H1 (cell line): ENCODE data around the gene CRELD1. TPM values are rescaled to one million over a fixed set of nuclear protein-coding genes. Genes with fewer than 3 reads are reported as not detected.
A peak's percentile ranks its signal among the peaks of the same experiment; 100 is the strongest.

Source experiments
- CEBPB ChIP-seq: IDR thresholded peaks from 2 replicates; pipeline ENCODE4 v1.6.1; 2012; ENCODE audit warnings: low read depth, low read length
- CHD2 ChIP-seq: IDR thresholded peaks from 2 replicates; pipeline ENCODE4 v1.6.1; 2012; ENCODE audit warnings: low read length, improper control_type of control experiment
- CTBP2 ChIP-seq: IDR thresholded peaks from 2 replicates; pipeline ENCODE4 v1.7.0; 2011; ENCODE audit warnings: borderline replicate concordance, mild to moderate bottlenecking, moderate library complexity, mixed read lengths, low read length; ENCODE audit not compliant: insufficient read depth, insufficient read length
- EP300 ChIP-seq, 2 experiments: IDR thresholded peaks; 1 replicate in 1 of 2; 2 replicates in 1 of 2; pipeline ENCODE4 v1.6.1; 2011 to 2012; ENCODE audit warnings: low read depth in 2 of 2, low read length in 2 of 2, mild to moderate bottlenecking in 2 of 2, borderline replicate concordance in 1 of 2, inconsistent platforms in 1 of 2, moderate library complexity in 1 of 2
- GTF2F1 ChIP-seq: IDR thresholded peaks from 2 replicates; pipeline ENCODE4 v1.6.1; 2012; ENCODE audit warnings: low read depth, low read length, improper control_type of control experiment, borderline replicate concordance
- JUN ChIP-seq: IDR thresholded peaks from 2 replicates; pipeline ENCODE4 v1.6.1; 2011; ENCODE audit warnings: low read depth, mild to moderate bottlenecking, improper control_type of control experiment, low read length
- KDM1A ChIP-seq: fragments of 200-600, 300-600 bp; sonication (generic); IDR thresholded peaks from 2 replicates; pipeline ENCODE4 v1.7.1; 2016; ENCODE audit warnings: mild to moderate bottlenecking, low read length, borderline replicate concordance
- KDM4A ChIP-seq: IDR thresholded peaks from one replicate; pipeline ENCODE4 v1.7.1; 2012; ENCODE audit warnings: low read depth, mild to moderate bottlenecking, moderate library complexity, low read length, inconsistent platforms; ENCODE audit not compliant: severe bottlenecking
- MAFK ChIP-seq: IDR thresholded peaks from 2 replicates; pipeline ENCODE4 v1.6.1; 2012; ENCODE audit warnings: low read depth, mild to moderate bottlenecking, improper control_type of control experiment, low read length
- POU5F1 ChIP-seq: IDR thresholded peaks from 2 replicates; pipeline ENCODE4 v1.6.1; 2011; ENCODE audit warnings: low read depth, mild to moderate bottlenecking, low read length, moderate library complexity
- SAP30 ChIP-seq: fragments of 300-600 bp; sonication (generic); IDR thresholded peaks from 2 replicates; pipeline ENCODE4 v1.7.1; 2012; ENCODE audit warnings: low read length, moderate library complexity, mild to moderate bottlenecking, inconsistent platforms; ENCODE audit not compliant: insufficient read depth, insufficient replicate concordance
- SIN3A ChIP-seq, 2 experiments: IDR thresholded peaks in 1 of 2; conservative IDR thresholded peaks in 1 of 2; 2 replicates each; pipeline ENCODE4 v1.6.1; 2011 to 2012; ENCODE audit warnings: low read length in 2 of 2, improper control_type of control experiment in 1 of 2, low read depth in 1 of 2, mild to moderate bottlenecking in 1 of 2
- SIRT6 ChIP-seq: IDR thresholded peaks from one replicate; pipeline ENCODE4 v1.7.1; 2012; ENCODE audit warnings: low read length, inconsistent platforms
- SIX5 ChIP-seq: IDR thresholded peaks from 2 replicates; pipeline ENCODE4 v1.6.1; 2011; ENCODE audit warnings: mild to moderate bottlenecking, low read depth, low read length
- SP4 ChIP-seq: IDR thresholded peaks from 2 replicates; pipeline ENCODE4 v1.6.1; 2012; ENCODE audit warnings: low read length, inconsistent platforms
- YY1 ChIP-seq: IDR thresholded peaks from 2 replicates; pipeline ENCODE4 v1.6.1; 2011; ENCODE audit warnings: low read depth, mild to moderate bottlenecking, low read length
- polyA plus RNA-seq, 7 experiments: library from polyadenylated mRNA; depleted of rRNA in 3 of 7; stranded (reverse) in 5 of 7; unstranded in 2 of 7; fragments of >200 nt in 5 of 7; fragments of 200-250 nt in 2 of 7; gene quantifications; 1 replicate in 5 of 7; 2 replicates in 1 of 7; 4 replicates in 1 of 7; pipeline versions ENCODE4 v1.2.1 to v1.2.3, GENCODE V29; 2011 to 2013; ENCODE audit warnings: missing spikeins in 2 of 7, mixed read lengths in 2 of 7
- total RNA-seq: library from RNA; stranded (reverse); fragmentation: NEBNext Ultra II Directional; extraction: Animal tissue kit (Norgen Biotek cat#: 25700); gene quantifications from 2 replicates; pipeline ENCODE4 v1.2.1, GENCODE V29; 2021
- TF ChIP-seq, protein P1 (sequence below): IDR thresholded peaks from 2 replicates; pipeline ENCODE4 v1.6.1; 2012; ENCODE audit warnings: inconsistent platforms
- TF ChIP-seq, protein P2 (sequence below), 3 experiments: IDR thresholded peaks; 1 replicate in 2 of 3; 2 replicates in 1 of 3; pipeline versions ENCODE4 v1.5.1 to v1.6.1; 2011; ENCODE audit warnings: low read length in 3 of 3, mild to moderate bottlenecking in 3 of 3, inconsistent platforms in 2 of 3, low read depth in 1 of 3, moderate library complexity in 1 of 3; ENCODE audit not compliant: insufficient read depth in 1 of 3; ENCODE audit errors: control extremely low read depth in 1 of 3
- TF ChIP-seq, protein P3 (sequence below): IDR thresholded peaks from 2 replicates; pipeline ENCODE4 v1.6.1; 2012; ENCODE audit warnings: inconsistent platforms
- TF ChIP-seq, protein P4 (sequence below): IDR thresholded peaks from 2 replicates; pipeline ENCODE4 v1.6.1; 2011; ENCODE audit warnings: low read depth, mild to moderate bottlenecking, low read length; ENCODE audit not compliant: insufficient read depth

The CRELD1 gene
- total and polyA plus RNA-seq, 2 of the 8 experiments (the other 6 are each of a cell fraction or from before 2014, with no cell fraction given): 12.9 to 15.1 TPM

DNA sequence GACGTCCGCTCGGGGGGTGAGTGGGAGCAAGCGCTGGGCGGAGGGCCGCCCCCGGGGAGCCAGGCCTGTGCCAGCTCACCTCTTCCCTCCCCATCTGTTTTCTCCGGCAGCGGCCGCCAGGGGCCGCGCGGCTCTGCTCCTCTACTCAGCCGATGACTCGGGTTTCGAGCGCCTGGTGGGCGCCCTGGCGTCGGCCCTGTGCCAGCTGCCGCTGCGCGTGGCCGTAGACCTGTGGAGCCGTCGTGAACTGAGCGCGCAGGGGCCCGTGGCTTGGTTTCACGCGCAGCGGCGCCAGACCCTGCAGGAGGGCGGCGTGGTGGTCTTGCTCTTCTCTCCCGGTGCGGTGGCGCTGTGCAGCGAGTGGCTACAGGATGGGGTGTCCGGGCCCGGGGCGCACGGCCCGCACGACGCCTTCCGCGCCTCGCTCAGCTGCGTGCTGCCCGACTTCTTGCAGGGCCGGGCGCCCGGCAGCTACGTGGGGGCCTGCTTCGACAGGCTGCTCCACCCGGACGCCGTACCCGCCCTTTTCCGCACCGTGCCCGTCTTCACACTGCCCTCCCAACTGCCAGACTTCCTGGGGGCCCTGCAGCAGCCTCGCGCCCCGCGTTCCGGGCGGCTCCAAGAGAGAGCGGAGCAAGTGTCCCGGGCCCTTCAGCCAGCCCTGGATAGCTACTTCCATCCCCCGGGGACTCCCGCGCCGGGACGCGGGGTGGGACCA, 632 bp upstream of the CRELD1 start (continued):
- TF ChIP-seq, protein P1, sequence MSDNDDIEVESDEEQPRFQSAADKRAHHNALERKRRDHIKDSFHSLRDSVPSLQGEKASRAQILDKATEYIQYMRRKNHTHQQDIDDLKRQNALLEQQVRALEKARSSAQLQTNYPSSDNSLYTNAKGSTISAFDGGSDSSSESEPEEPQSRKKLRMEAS: peak; percentile 82
- TF ChIP-seq POU5F1: no peak
- TF ChIP-seq KDM4A: peak; percentile 83
- no peak for TF ChIP-seq EP300 (IDR thresholded peaks at IDR 0.05; ENCODE audit: borderline replicate concordance in 1 of 2, low read depth in 2 of 2, low read length in 2 of 2)
- no peak for TF ChIP-seq MAFK
- TF ChIP-seq SIX5: no peak
- TF ChIP-seq, protein P2, sequence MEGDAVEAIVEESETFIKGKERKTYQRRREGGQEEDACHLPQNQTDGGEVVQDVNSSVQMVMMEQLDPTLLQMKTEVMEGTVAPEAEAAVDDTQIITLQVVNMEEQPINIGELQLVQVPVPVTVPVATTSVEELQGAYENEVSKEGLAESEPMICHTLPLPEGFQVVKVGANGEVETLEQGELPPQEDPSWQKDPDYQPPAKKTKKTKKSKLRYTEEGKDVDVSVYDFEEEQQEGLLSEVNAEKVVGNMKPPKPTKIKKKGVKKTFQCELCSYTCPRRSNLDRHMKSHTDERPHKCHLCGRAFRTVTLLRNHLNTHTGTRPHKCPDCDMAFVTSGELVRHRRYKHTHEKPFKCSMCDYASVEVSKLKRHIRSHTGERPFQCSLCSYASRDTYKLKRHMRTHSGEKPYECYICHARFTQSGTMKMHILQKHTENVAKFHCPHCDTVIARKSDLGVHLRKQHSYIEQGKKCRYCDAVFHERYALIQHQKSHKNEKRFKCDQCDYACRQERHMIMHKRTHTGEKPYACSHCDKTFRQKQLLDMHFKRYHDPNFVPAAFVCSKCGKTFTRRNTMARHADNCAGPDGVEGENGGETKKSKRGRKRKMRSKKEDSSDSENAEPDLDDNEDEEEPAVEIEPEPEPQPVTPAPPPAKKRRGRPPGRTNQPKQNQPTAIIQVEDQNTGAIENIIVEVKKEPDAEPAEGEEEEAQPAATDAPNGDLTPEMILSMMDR (IDR thresholded peaks at IDR 0.05; ENCODE audit: control extremely low read depth in 1 of 3, insufficient read depth in 1 of 3, low read depth in 1 of 3, low read length in 3 of 3): peak; percentile 67 to 72 (median 68)
- no peak for TF ChIP-seq SIRT6
- no peak for TF ChIP-seq CTBP2
- 0 out of 2 replicates have a peak, but pooled peaks have one; percentile 41 for TF ChIP-seq GTF2F1
- no peak for TF ChIP-seq YY1
- TF ChIP-seq, protein P3, sequence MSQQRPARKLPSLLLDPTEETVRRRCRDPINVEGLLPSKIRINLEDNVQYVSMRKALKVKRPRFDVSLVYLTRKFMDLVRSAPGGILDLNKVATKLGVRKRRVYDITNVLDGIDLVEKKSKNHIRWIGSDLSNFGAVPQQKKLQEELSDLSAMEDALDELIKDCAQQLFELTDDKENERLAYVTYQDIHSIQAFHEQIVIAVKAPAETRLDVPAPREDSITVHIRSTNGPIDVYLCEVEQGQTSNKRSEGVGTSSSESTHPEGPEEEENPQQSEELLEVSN: peak; percentile 96
- TF ChIP-seq JUN: no peak
- TF ChIP-seq CEBPB: no peak
- no peak for TF ChIP-seq SAP30
- TF ChIP-seq CHD2: no peak
- TF ChIP-seq SIN3A (conservative IDR thresholded peaks at IDR 0.05 in 1 of 2, IDR thresholded peaks at IDR 0.05 in 1 of 2; ENCODE audit: low read depth in 1 of 2, low read length in 2 of 2): peak in 1 of 2 experiments; percentile 57; a peak in 2 of 4 replicates
- 0 out of 2 replicates have a peak, but pooled peaks have one; percentile 11 for TF ChIP-seq SP4
- TF ChIP-seq, protein P4, sequence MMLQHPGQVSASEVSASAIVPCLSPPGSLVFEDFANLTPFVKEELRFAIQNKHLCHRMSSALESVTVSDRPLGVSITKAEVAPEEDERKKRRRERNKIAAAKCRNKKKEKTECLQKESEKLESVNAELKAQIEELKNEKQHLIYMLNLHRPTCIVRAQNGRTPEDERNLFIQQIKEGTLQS: no peak
- TF ChIP-seq KDM1A: no peak
